Brain microvascular endothelial cell (primary cell): ENCODE measurements around the gene RGS7.
"Not testable (repeated sequence)": the region's sequence is repeated elsewhere in the genome, so short reads cannot be mapped to it uniquely, and the experiment has no call there.

Experiments used
- DNase-seq: peaks from one replicate; pipeline ENCODE4 v3.0.0-alpha.2; 2020
- H3K27ac ChIP-seq: fragments of 250-450 bp; sonication (Bioruptor Pico); 2 replicates; pipeline ENCODE4 v1.5.1; 2020; ENCODE audit warnings: mild to moderate bottlenecking, moderate library complexity
- H3K27me3 ChIP-seq: fragments of 250-450 bp; sonication (Bioruptor Pico); replicated peaks from 2 replicates; pipeline ENCODE4 v1.5.1; 2020; ENCODE audit warnings: mild to moderate bottlenecking
- H3K36me3 ChIP-seq: fragments of 250-450 bp; sonication (Bioruptor Pico); replicated peaks from 2 replicates; pipeline ENCODE4 v1.5.1; 2020; ENCODE audit warnings: mild to moderate bottlenecking
- H3K4me3 ChIP-seq: 2 replicates; pipeline ENCODE4 v1.5.1; 2011; ENCODE audit warnings: low read depth, mild to moderate bottlenecking, control low read depth, low read length, moderate library complexity
- in situ Hi-C: cut with HindIII; loops from 2 replicates; pipeline ENCODE4 v1.10.0; 2017; ENCODE audit warnings: low sequenced_read_pairs, low pct_ligation_motif_present
- TF ChIP-seq, protein P1 (sequence below): IDR thresholded peaks from 2 replicates; pipeline ENCODE4 v1.5.1; 2011; ENCODE audit warnings: low read depth, mild to moderate bottlenecking, moderate library complexity, low read length, control low read depth, inconsistent platforms; ENCODE audit errors: missing control alignments

RGS7 gene

DNA sequence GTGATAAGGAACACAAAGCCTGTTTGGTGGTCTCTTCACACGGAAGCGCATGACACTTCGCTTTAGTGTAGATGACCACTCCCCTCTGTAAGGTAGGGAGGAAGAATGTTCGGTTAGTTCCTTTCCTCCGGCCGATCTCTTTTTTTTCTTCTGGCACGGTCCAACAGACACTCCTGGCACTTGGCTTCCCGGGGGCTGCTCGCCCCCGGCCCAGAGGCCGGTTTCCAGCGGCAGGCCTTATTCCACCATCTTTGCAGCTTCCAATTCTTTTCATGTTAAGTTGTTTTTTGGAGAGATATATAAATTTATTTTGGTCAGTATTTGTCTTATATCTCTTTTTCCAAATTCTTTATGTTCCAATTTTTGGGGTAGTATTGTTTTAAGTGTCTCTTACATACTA, 593.2 kb downstream of the RGS7 start:
- no peak overlapping the region for H3K4me3 ChIP-seq
- no peaks in the 10 kb centered on the region for H3K36me3 ChIP-seq
- TF ChIP-seq, protein P1, sequence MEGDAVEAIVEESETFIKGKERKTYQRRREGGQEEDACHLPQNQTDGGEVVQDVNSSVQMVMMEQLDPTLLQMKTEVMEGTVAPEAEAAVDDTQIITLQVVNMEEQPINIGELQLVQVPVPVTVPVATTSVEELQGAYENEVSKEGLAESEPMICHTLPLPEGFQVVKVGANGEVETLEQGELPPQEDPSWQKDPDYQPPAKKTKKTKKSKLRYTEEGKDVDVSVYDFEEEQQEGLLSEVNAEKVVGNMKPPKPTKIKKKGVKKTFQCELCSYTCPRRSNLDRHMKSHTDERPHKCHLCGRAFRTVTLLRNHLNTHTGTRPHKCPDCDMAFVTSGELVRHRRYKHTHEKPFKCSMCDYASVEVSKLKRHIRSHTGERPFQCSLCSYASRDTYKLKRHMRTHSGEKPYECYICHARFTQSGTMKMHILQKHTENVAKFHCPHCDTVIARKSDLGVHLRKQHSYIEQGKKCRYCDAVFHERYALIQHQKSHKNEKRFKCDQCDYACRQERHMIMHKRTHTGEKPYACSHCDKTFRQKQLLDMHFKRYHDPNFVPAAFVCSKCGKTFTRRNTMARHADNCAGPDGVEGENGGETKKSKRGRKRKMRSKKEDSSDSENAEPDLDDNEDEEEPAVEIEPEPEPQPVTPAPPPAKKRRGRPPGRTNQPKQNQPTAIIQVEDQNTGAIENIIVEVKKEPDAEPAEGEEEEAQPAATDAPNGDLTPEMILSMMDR: no peak
- no peaks in the 10 kb centered on the region for H3K27me3 ChIP-seq
- H3K27ac ChIP-seq: no peak overlapping the region
- in situ Hi-C loops: no loop called here
- DNase-seq: no peak

DNA sequence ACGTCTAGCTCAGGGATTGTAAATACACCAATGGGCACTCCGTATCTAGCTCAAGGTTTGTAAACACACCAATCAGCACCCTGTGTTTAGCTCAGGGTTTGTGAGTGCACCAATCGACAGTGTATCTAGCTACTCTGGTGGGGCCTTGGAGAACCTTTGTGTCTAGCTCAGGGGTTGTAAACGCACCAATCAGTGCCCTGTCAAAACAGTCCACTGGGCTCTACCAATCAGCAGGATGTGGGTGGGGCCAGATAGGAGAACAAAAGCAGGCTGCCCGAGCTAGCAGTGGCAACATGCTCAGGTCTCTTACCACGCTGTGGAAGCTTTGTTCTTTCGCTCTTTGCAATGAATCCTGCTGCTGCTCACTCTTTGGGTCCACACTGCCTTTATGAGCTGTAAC, 593.9 kb downstream of the RGS7 start:
- H3K27me3 ChIP-seq, DNase-seq, H3K27ac ChIP-seq, in situ Hi-C loops, H3K4me3 ChIP-seq, H3K36me3 ChIP-seq: not testable (repeated sequence)

DNA sequence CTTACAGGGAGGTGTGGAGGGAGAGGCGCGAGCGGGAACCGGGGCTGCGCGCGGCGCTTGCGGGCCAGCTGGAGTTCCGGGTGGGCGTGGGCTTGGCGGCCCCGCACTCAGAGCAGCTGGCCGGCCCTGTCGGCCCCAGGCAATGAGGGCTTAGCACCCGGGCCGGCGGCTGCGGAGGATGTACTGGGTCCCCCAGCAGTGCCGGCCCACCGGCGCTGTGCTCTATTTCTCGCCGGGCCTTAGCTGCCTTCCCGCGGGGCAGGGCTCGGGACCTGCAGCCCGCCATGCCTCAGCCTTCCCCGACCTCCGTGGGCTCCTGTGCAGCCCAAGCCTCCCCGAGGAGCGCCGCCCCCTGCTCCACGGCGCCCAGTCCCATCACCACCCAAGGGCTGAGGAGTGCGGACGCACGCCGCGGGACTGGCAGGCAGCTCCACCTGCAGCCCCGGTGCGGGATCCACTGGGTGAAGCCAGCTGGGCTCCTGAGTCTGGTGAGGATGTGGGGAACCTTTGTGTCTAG, 594.5 kb downstream of the RGS7 start:
- H3K4me3 ChIP-seq, H3K27ac ChIP-seq, H3K36me3 ChIP-seq, H3K27me3 ChIP-seq, DNase-seq, in situ Hi-C loops: not testable (repeated sequence)

DNA sequence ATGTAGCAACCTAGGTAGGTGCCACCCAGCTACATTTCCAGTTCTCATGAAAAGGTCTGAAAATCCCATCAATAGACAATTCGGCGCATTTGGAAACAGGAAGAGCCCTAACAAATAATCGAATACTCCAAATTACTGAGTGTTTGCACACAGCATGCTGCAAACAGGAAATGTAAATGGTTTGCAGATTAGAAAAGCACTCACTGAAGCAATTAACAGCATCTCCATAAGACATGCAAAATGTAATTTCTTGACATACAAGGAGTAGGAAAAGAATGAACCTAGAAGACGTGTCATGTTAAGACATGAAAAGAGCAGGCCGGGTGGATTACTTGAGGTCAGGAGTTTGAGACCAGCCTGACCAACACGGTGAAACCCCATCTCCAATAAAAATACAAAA, 598.2 kb downstream of the RGS7 start:
- H3K27ac ChIP-seq, DNase-seq, H3K36me3 ChIP-seq, H3K27me3 ChIP-seq, in situ Hi-C loops, H3K4me3 ChIP-seq: not testable (repeated sequence)

DNA sequence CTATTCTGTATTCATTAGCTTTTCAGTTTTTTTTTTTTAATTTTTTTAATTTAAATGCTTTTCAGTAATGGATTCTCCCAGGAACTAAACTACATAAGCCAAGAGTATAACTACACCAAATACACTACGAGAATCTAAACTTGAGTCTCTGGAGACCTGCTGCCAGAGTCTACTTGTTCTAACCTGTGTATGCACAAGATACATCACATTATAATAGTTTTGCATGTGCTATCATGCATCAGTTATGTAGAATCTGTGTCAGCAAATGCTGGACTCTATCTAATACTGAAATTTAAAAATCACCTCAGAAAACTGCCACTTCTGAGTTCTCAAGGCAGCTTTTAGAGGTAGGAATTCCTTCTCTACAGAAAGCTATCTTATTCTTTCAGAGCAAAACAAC, 598.7 kb downstream of the RGS7 start:
- Histone ChIP-seq H3K27ac (no peak overlapping the region), H3K4me3 (no peak overlapping the region), H3K27me3 (no peaks in the 10 kb centered on the region), H3K36me3 (no peaks in the 10 kb centered on the region)
- DNase-seq: no peak
- in situ Hi-C loops: no loop called here
- TF ChIP-seq, protein P1: no peak

DNA sequence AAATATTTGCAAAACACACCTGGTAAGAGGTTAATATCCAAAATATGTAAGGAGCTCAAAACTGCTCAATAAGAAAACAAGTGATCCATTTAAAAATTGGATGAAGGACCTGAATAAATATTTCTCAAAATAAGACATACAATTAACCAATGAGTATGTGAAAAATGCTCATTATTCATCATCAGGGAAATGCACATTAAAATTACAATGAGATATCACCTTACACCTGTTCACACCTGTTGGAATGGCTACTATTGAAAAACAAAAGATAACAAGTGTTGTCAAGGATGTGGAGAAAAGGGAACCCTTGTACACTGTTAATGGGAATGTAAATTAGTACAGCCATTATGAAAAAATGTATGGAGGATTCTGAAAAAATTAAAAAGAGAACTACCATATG, 609.1 kb downstream of the RGS7 start:
- in situ Hi-C loops: no loop called here
- no peak for DNase-seq
- H3K36me3 ChIP-seq: no peaks in the 10 kb centered on the region
- no peak overlapping the region for H3K27ac ChIP-seq
- TF ChIP-seq, protein P1: no peak
- no peaks in the 10 kb centered on the region for H3K27me3 ChIP-seq
- H3K4me3 ChIP-seq: no peak overlapping the region

DNA sequence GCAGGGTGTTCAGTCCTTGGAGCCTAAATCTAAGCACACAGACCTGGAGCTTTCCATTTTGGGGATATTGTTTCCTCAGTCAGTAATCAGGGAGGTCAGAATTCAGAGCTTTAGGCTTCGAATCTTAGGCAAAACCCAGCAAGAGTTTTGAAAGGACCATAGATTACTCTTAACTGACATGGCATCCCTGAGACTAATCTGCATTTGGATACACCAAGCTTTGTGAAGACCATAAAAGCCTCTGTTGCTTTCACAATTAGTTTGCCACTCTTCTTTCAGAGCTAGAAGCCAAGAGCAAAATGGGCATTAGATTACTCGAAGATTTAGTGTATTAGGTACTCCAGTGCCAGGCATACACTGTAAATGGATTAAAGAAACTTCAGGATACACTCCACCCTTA, 613.3 kb downstream of the RGS7 start:
- DNase-seq: no peak
- TF ChIP-seq, protein P1: no peak
- Histone ChIP-seq H3K27me3 (no peaks in the 10 kb centered on the region), H3K4me3 (no peak overlapping the region), H3K27ac (no peak overlapping the region), H3K36me3 (no peaks in the 10 kb centered on the region)
- in situ Hi-C loops: no loop called here
